Endothelial cell (in vitro differentiated cells): Measurements from ENCODE around the gene GRM8. TPM values are rescaled to one million over a fixed set of nuclear protein-coding genes. Genes with fewer than 3 reads are reported as not detected.
"Not testable (repeated sequence)": the region's sequence is repeated elsewhere in the genome, so short reads cannot be mapped to it uniquely, and the experiment has no call there.

Source experiments
- DNase-seq: peaks from one replicate; pipeline ENCODE4 v3.0.0; 2021; ENCODE audit warnings: low spot score
- H3K27ac Mint-ChIP-seq: one replicate; pipeline ENCODE4 v1.8.0; 2021; ENCODE audit warnings: mixed read lengths, inconsistent platforms; ENCODE audit not compliant: unreplicated experiment
- H3K27me3 Mint-ChIP-seq: one replicate; pipeline ENCODE4 v1.8.0; 2021; ENCODE audit warnings: mild to moderate bottlenecking, moderate library complexity, mixed read lengths, inconsistent platforms; ENCODE audit not compliant: unreplicated experiment
- H3K36me3 Mint-ChIP-seq: one replicate; pipeline ENCODE4 v1.8.0; 2021; ENCODE audit warnings: mild to moderate bottlenecking, low read depth, mixed read lengths, inconsistent platforms; ENCODE audit not compliant: unreplicated experiment
- H3K4me1 Mint-ChIP-seq: one replicate; pipeline ENCODE4 v1.8.0; 2021; ENCODE audit warnings: mild to moderate bottlenecking, mixed read lengths, inconsistent platforms; ENCODE audit not compliant: unreplicated experiment
- H3K4me3 Mint-ChIP-seq: one replicate; pipeline ENCODE4 v1.8.0; 2021; ENCODE audit warnings: mild to moderate bottlenecking, mixed read lengths, inconsistent platforms; ENCODE audit not compliant: unreplicated experiment
- H3K9me3 Mint-ChIP-seq: one replicate; pipeline ENCODE4 v1.8.0; 2021; ENCODE audit warnings: mixed read lengths, inconsistent platforms; ENCODE audit not compliant: unreplicated experiment
- total RNA-seq: library from RNA; stranded (reverse); fragmentation: NEBNext Ultra II Directional; extraction: Animal tissue kit (Norgen Biotek cat#: 25700); gene quantifications from one replicate; pipeline ENCODE4 v1.2.1, GENCODE V29; 2021; ENCODE audit not compliant: unreplicated experiment
- TF ChIP-seq, protein P1 (sequence below): fragments of 200-600 bp; sonication (generic); IDR thresholded peaks from one replicate; pipeline ENCODE4 v1.5.0; 2021; ENCODE audit warnings: antibody characterized with exemption; ENCODE audit not compliant: unreplicated experiment

Gene GRM8
- total RNA-seq, 1 donor from 2014 or later: 1.5 TPM

DNA sequence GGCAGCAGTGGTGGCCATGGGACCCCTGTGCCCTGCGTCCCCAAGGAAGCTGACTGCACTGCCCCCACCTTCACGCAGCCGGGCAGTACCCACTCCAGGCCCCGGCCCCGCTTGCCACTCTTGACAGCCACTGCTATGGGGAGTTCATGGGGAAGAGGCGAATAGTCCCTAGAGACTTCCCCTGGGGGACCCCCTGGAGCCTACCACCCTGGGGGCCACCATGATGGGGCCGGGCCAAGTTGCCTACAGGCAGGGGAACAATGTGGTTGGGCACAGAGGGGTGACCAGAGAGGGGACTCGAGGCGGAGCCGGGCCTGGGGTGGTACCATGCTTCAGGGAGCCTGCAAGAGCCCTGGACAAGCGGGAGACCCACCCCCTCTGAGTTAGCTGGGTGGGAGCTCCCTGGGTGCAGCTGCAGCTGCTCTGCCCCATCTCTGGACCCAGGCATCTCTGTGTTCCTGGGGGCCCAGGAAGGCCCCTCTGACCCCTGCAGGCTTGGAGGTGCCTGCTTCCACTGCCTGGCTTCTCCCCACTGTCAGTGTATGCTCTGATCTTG lies 567.6 kb downstream of the GRM8 start:
- Mint-ChIP-seq H3K4me3 (no peak overlapping the region), H3K27ac (no peak overlapping the region), H3K9me3 (peaks cover 10% of the 10 kb centered on the region), H3K4me1 (no peaks in the 10 kb centered on the region), H3K36me3 (peaks cover 6% of the 10 kb centered on the region), H3K27me3 (peaks cover 2% of the 10 kb centered on the region)
- DNase-seq: no peak
- TF ChIP-seq, protein P1, sequence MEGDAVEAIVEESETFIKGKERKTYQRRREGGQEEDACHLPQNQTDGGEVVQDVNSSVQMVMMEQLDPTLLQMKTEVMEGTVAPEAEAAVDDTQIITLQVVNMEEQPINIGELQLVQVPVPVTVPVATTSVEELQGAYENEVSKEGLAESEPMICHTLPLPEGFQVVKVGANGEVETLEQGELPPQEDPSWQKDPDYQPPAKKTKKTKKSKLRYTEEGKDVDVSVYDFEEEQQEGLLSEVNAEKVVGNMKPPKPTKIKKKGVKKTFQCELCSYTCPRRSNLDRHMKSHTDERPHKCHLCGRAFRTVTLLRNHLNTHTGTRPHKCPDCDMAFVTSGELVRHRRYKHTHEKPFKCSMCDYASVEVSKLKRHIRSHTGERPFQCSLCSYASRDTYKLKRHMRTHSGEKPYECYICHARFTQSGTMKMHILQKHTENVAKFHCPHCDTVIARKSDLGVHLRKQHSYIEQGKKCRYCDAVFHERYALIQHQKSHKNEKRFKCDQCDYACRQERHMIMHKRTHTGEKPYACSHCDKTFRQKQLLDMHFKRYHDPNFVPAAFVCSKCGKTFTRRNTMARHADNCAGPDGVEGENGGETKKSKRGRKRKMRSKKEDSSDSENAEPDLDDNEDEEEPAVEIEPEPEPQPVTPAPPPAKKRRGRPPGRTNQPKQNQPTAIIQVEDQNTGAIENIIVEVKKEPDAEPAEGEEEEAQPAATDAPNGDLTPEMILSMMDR: no peak

DNA sequence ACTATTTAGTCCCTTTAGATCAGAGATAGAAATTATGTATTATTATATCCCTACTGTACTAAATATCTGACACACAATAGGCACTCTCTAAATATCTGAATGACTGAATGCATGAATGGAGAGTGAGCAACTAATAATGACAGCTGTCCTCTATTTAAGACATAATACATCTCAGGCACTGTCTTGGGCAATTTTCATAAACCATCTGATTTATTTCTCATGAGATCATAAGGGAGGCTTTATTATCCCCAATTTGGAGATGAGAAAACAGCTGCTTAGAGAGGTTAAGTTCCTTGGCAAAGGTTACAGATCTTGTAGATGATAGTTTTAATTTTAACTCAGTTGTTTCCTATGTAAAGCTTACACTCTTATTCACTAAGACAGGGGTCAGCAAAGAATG lies 570.6 kb downstream of the GRM8 start:
- peaks cover 2% of the 10 kb centered on the region for H3K27me3 Mint-ChIP-seq
- no peaks in the 10 kb centered on the region for H3K4me1 Mint-ChIP-seq
- no peak for DNase-seq
- TF ChIP-seq, protein P1: no peak
- H3K9me3 Mint-ChIP-seq: no peaks in the 10 kb centered on the region
- no peak overlapping the region for H3K27ac Mint-ChIP-seq
- no peak overlapping the region for H3K4me3 Mint-ChIP-seq
- H3K36me3 Mint-ChIP-seq: no peaks in the 10 kb centered on the region

DNA sequence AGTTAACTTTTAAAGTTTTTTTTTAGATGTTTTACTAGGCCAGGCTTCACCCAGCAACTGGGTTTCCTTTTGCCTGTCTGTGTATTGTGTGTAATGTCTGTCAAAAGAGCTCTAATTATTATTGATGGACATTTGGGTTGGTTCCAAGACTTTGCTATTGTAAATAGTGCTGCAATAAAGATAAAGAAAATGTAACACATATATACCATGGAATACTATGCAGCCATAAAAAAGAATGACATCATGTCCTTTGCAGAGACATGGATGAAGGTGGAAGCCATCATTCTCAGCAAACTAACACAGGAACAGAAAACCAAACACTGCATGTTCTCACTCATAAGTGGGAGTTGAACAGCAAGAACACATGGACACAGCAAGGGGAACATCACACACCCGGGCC lies 584.0 kb downstream of the GRM8 start:
- H3K4me3 Mint-ChIP-seq, H3K4me1 Mint-ChIP-seq, H3K36me3 Mint-ChIP-seq, DNase-seq, H3K27ac Mint-ChIP-seq, H3K9me3 Mint-ChIP-seq, H3K27me3 Mint-ChIP-seq: not testable (repeated sequence)

DNA sequence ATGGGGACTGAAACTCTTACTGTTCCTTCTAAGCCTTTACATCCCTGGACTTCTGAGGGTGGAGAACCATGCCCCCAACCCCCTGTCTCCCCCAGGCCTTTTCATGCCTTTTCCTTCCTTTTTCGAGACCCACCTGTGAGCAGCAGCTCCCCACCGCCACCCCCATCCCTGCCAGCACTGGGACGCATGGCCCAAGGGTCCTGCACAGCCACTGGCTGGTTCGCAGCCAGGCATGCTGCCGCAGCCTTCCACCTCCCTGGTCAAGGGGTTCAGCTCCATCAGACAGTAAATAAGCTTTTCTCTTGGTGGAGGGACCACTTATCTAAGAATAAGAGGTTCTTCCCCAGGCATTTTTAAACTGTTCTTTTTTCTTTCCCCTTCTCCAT lies 584.4 kb downstream of the GRM8 start:
- no peak overlapping the region for H3K27ac Mint-ChIP-seq
- H3K36me3 Mint-ChIP-seq: peaks cover 3% of the 10 kb centered on the region
- no peak overlapping the region for H3K4me3 Mint-ChIP-seq
- DNase-seq: no peak
- no peaks in the 10 kb centered on the region for H3K9me3 Mint-ChIP-seq
- no peaks in the 10 kb centered on the region for H3K4me1 Mint-ChIP-seq
- H3K27me3 Mint-ChIP-seq: no peaks in the 10 kb centered on the region
- TF ChIP-seq, protein P1: no peak

DNA sequence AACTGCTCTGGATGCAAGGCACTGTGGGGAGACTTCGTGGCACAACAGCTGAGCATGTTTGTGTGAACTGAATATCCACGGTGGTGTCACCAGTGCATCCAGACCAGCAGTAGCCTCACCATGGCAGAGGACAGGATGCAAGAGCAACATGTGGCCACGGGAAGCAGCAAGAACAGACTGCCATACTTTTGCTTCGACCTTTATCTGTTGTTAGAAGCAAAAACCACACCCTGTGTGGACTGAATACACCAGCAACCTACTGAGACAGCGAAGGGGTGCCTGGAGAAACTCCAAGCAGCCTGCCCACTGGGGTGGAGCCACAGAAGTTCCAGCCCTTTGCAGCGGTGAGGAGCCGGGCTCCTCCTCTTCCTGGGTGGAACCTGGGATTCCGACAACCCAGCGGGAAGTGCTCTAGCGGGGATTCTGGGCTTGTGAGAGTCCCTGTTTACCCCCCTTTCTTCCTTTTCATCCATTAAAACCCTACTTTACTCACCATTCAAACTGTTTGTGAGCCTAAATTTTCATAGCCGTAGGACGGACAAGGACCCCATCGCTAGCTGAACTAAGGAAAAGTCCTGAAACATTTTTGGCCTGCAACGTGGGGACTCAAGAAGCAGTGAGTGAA lies 584.9 kb downstream of the GRM8 start:
- no peak overlapping the region for H3K27ac Mint-ChIP-seq
- H3K4me3 Mint-ChIP-seq: no peak overlapping the region
- H3K27me3 Mint-ChIP-seq: no peaks in the 10 kb centered on the region

More for the DNA sequence above, 584.9 kb downstream of the GRM8 start:
- Mint-ChIP-seq H3K4me1 (no peaks in the 10 kb centered on the region), H3K36me3 (peaks cover 3% of the 10 kb centered on the region), H3K9me3 (no peaks in the 10 kb centered on the region)
- TF ChIP-seq, protein P1: no peak
- DNase-seq: no peak
